ENCODE measurements around the gene ZNF22. TPM values are rescaled to one million over a fixed set of nuclear protein-coding genes. Genes with fewer than 3 reads are reported as not detected.

The ZNF22 gene
- total RNA-seq, 1 experiment from 2014 or later: 36.9 TPM

DNA sequence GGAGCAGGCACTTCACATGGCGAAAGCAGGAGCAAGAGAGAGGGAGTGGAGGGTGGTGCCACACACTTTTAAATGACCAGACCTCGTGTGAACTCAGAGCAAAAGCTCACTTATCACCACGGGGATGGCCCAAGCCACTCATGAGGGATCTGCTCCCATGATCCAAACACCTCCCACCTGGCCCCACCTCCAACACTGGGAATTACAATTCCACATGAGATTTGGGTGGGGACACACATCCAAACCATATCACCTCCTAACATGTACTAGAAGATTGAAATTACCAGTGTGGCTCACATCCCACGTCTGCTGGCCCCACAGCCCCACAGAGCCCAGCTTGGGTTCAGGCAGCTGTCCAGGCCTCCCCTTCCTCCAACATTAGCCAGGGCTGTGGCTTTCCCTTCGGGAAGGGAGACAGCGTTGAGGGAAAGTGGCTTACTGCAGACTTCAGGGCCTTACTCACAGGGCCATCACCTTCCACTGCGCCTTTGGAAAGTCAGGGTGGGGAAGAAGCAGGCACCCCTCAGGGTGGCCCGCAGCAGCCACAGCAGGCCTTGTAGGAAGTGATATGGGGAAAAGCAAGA is 29.8 kb upstream of the ZNF22 start:
- peaks cover 38% of the 10 kb centered on the region in 2 experiments for H3K4me1 Mint-ChIP-seq
- H3K9ac ChIP-seq (ENCODE audit: extremely low read depth, insufficient read length, low read length): no peak overlapping the region
- H3K27me3 ChIP-seq (ENCODE audit: insufficient read depth, low read length): no peaks in the 10 kb centered on the region
- peaks cover 5 to 27% (median 13%) of the 10 kb centered on the region in 3 experiments; a peak in 5 of 7 replicates for H3K36me3 Mint-ChIP-seq (ENCODE audit: insufficient read depth in 1 of 3, low read depth in 3 of 3)
- H2BK15ac ChIP-seq (ENCODE audit: low read depth, low read length): no peak overlapping the region; the same call in 1 of the 2 replicates
- H3K4me1 ChIP-seq (ENCODE audit: insufficient read depth, low read length): peaks cover 10% of the 10 kb centered on the region
- H4K20me1 ChIP-seq (ENCODE audit: control insufficient read depth, insufficient read depth, insufficient read length): no peaks in the 10 kb centered on the region
- H3K27ac Mint-ChIP-seq: no peak overlapping the region
- no peak overlapping the region for H2BK20ac ChIP-seq (ENCODE audit: low read depth, low read length, poor library complexity, severe bottlenecking)
- H3T11ph ChIP-seq (ENCODE audit: low read length): no peak overlapping the region
- no peak overlapping the region for H4K91ac ChIP-seq (ENCODE audit: insufficient read length, low read depth, low read length)
- H2AK5ac ChIP-seq (ENCODE audit: insufficient read length, low read length): no peak overlapping the region
- H2AFZ ChIP-seq (ENCODE audit: low read length): no peak overlapping the region
- no CpG with 5 or more reads among the region's 8 CpGs for WGBS (ENCODE audit: extremely low coverage, insufficient read length, low lambda C conversion rate)
- no peak overlapping the region for H3K23ac ChIP-seq (ENCODE audit: insufficient read length, low read depth, low read length)
- no peak overlapping the region for H3K4me2 ChIP-seq (ENCODE audit: insufficient read depth, insufficient read length, low read length)
- H2BK5ac ChIP-seq (ENCODE audit: insufficient read length, low read length): no peak overlapping the region
- H3K9me3 Mint-ChIP-seq: no peaks in the 10 kb centered on the region; a peak in 1 of 5 replicates
- H3K23me2 ChIP-seq (ENCODE audit: insufficient read length, low read depth, low read length, poor library complexity, severe bottlenecking): peaks cover 4% of the 10 kb centered on the region
- no peak overlapping the region for H3K27ac ChIP-seq (ENCODE audit: insufficient read length, low read depth, low read length)
- no peak overlapping the region for H3K4ac ChIP-seq (ENCODE audit: low read depth, low read length)
- H2BK120ac ChIP-seq (ENCODE audit: low read depth, low read length, poor library complexity, severe bottlenecking): no peak overlapping the region
- no peak overlapping the region for H3K14ac ChIP-seq (ENCODE audit: insufficient read depth, low read length)
- no peaks in the 10 kb centered on the region for H3K79me1 ChIP-seq (ENCODE audit: insufficient read depth, low read depth, low read length, poor library complexity, severe bottlenecking)
- no peaks in the 10 kb centered on the region for H3K27me3 Mint-ChIP-seq (ENCODE audit: low read depth)
- H3K18ac ChIP-seq (ENCODE audit: insufficient read length, low read depth, low read length): no peak overlapping the region
- H3K9me3 ChIP-seq (ENCODE audit: control insufficient read depth, low read depth, low read length): no peaks in the 10 kb centered on the region
- H2BK12ac ChIP-seq (ENCODE audit: insufficient read length, low read depth, low read length): no peak overlapping the region
- H4K5ac ChIP-seq (ENCODE audit: insufficient read length, low read depth, low read length): no peak overlapping the region
- no peak for TF ChIP-seq CTCF (conservative IDR thresholded peaks at IDR 0.05)
- no peak for DNase-seq
- H3K79me2 ChIP-seq (ENCODE audit: insufficient read depth, low read length): no peaks in the 10 kb centered on the region
- H3K56ac ChIP-seq (ENCODE audit: insufficient read length, low read depth, low read length): no peak overlapping the region
- H3K4me3 Mint-ChIP-seq: no peak overlapping the region
- H4K8ac ChIP-seq (replicated peaks; ENCODE audit: insufficient read length, low read depth, low read length): no peak overlapping the region

Data from H9 (cell line).